Measurements from ENCODE around the gene LPP.

LPP gene

DNA sequence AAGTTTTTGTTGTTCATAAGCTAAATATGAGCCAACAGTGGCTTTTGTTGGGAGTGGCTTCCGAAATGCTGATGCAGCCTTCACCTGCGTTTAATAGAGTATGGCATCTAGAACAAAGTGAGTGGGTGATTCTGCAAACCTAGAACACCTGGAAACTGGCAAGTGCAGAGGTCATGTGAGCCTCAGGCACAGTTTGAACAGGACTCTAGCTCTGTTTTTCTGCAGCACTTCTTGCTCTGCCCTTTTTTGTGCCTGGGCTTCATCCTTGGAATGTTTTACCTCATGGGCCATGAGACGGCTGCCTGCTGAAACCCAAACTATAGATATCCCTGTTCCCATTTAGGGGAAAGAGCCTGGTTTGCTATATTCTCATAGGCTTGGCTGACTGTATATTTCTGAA, 73.5 kb downstream of the LPP start:
- no peak for DNase-seq

DNA sequence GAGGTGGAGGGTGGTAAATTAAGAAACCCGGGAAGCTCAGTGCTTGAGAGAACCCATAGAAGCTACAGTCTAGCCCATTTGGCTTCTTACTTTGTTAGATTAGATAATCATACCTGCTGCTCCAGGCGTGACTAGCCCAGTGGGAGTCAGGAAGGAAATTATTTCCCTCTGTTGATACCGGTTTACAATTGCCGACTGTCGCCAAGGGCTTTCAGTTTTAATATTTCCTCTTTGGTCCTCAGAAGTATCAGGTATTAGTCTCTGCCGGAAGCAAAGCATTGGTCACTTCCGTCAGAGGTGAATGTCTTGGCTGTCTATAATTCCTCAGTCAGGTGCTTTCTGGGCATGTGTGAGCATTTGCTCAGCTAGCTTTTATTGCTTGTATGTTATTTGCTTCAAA, 75.2 kb downstream of the LPP start:
- DNase-seq, result no peak

DNA sequence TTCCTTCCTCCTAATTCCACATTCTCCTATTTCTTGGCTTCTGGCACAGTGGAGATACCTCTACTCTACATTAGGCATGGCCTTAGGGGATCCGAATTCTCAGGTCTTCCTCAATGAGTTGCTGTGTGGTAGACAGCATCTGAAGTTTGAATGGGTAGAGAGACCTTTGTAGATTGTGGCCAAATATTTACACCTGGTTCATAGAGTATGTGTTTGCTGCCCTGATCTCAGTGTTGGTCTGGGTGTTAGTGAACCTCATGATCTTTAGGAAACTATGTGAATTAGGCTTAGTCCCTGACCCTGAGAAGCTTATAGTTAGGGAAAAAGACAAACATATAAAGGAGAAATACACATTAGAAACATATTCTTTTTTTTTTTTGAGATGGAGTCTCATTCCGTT, 75.8 kb downstream of the LPP start:
- no peak for DNase-seq

DNA sequence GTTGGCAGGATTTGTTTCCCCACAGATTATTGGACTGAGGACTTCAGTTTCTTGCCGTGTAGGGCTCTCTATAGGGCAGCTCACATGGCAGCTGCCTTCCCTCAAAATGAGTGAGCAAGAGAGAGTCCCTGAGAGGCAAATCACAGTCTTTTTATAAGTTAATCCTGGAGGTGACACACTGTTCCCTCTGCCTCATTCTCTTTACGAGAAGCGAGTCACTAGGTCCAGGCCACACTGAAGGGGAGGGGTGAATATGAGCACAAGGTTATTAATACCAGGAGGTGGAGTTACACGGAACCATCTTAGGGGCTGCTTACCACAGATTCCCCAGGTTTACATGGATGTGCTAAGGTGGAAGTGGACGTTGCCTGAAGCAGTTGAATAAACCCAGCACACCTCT, 77.0 kb downstream of the LPP start:
- no peak for DNase-seq

DNA sequence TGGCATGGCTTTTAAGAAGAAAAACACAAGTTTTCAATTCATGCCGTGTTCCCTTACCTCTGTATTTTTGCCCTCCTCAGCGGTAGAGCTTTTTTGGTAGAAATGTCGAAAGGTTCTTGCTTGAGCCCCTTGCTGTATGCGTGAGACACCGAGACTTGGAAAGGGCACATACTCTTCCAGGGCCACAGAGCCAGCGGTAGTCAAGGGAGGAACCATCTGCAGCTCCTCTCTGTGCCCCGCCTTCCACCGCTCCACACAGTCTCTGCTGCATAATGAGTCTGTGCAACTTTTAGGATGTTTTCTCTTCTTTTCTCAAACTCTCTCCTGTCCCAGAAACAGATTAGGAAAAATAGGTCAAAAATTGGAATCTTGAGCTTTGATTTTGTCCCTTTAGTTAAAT, 77.5 kb downstream of the LPP start:
- no peak for DNase-seq

DNA sequence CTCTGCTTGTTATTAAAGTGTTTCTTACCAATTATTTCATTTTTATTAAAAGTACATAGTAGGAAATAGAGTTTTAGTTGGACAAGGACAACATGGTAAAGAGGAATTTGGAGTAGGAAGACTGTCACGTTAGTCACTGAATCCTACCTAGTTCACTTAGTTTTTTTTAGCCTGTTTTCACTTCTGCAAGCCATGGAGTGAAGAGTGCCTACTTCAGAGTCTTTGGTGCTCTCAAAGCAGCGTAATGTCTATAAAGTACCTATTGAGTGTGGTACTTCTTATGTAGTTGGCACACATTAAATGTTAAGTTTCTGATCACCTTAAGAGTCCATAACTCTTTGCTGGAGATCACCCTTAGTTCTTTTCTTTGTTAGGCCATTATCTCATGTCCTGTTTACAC, 78.7 kb downstream of the LPP start:
- no peak for DNase-seq

DNA sequence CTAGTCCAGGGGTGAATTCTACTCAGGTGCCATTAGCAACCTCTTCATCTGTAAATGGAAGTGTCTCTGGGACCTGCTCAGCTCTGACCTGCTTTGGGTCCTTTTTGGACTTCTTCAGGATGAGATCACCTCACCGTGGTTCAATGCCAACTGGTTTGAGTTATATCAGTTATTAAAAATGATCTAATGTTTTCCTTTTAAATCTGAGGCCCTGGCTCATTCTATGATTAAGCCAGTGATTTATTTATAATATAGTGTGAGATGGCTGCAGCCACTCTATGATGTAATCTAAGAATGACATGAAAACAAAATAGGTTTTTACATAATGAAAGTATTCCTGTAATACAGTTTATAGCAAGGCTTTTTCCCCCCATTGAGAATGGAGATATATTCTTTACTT, 79.4 kb downstream of the LPP start:
- no peak for DNase-seq

DNA sequence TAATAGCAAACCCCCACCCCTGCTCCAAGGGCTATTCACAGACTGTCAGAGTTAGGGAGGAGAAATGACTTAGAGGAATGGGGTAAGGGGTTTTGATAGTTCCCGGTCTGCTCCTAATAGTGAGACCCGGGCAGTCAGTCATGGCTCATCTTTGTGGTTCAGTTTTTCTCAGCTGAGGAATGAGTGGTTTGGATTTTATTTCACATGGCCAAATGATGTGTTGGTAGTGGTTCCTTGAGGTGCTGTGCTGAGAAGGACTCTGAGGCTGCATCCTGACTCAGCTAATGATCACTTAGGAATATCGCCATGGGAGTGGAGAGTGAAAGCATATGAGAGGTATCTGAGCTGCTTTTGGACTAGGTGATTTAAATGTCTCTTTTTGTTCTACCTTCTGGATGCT, 80.2 kb downstream of the LPP start:
- no peak for DNase-seq

DNA sequence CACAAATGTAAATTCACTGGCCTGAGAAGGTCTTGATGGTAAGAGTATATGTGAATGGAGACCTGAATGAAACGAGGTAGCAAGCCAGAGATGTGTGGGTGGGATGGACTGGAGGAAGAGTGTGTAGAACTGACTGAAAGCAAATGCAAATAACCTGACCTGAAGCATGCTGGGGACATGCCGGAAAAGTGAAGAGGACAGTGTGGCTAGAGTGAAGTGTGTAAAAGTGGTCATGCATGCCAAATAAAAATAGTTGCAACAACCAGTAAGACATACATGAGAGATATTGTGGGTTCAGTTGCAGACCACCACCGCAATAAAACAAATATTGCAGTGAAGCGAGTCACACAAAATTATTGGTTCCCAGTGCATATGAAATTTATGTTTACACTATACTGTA, 82.3 kb downstream of the LPP start:
- DNase-seq, result no peak

DNA sequence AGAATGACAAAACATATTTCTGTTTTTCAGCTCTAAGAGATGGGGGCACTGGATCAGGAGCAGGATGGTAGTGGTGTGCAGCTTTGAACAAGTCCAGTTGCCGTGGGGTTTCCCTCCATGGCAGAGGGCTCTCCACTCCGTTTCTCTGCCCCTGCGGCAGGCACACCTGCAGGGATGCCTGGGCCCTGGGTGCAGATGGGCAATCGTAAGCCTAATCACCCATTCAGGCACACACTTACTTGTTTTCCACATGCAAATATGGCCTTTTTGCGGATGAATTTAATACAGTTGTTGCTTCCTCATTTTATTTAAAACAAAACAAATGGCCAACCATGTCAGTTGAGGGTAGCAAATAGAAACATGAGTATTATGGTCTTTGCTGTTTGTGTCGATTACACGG, 85.1 kb downstream of the LPP start:
- DNase-seq, result no peak

DNA sequence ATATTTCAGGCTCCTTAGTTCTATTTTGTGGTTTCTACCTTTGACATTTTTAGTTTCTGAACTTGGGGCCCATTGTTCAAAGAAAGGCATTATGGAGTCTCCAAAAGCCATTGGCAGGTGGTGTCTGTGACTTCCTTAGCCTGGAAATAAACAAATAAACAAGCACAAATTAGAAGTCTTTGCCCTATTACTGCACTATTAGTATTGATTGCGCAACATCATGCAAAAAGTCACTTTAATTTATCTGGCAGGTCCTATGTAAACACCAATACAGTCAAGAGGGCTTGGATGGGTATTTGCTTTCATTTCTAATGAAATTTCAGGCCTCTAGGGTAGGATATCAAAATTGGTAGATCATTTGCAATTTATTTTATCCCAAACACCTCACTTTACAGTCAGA, 85.6 kb downstream of the LPP start:
- no peak for DNase-seq

DNA sequence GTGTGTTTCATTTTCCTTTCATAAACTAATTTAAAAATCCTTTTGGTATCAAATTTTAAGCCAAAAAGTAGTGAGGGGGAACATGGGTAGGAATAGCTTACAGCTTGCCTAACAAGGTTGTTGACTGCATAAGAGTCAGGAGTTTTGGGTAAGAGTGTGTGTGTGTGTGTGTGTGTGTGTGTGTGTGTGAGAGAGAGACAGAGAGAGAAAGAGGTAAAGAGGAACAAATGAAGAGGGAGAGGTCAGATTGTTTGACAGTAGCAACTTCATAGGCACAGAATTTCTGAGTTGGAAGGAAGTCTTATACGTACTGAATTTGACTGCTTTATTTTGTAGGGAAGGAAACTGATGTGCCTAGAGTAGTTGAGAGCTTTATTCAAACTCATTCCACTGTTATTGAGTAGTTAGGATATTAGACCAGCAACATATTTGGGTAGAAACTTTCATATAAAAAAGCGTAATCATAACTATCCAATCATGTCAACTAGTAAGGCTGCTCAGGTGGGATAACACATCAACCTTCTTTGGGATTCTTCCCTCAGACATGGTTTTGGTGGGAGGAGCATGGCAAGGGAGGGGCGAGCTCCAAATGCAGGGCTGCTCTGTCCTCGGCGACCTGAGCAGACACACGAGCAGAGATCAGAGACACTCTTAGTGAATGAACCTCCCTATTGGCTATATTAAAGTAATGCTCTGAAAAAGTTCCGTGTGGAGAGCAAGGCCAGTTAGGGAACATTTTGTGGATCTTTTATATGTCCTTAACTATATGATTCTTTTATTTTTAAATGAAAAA, 86.4 kb downstream of the LPP start:
- no peak for DNase-seq

DNA sequence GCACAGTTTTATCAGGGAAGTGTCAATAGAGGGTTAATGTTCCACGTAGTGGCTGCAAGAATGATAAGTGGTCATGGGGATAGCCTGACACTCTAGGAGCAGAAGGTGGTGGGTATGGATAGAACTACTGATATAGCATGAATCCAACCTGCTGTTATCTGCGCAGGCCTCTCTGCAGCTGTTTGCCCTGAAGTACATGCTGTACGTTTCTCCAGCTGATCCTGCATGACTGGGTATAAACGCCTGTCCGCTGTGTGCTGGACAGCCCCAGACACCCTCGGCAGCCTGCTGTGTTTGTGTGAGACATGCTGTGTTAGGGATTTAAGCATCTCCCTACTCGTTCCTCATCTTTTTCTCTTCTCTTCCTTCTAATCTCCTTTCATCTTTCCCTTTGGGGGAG, 87.1 kb downstream of the LPP start:
- DNase-seq, result no peak

DNA sequence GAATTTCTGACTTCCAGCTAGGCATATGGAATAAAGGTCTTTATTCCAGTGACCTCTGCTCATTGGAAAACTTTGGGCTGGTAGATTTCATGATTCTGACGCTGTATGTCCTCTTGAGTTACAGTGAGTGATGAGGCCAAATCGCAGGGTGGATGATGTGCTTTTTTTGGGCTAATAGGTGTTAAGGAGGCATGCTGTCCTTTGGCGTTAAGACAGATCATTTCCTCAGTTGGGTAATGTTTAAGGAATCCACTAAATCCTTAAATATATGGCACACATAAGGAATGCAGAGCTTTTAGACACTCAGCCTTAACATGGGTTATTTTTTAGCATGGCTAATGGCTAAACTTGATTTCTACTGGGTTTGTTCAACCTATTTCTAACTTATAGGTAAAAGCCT, 87.9 kb downstream of the LPP start:
- DNase-seq, result no peak

DNA sequence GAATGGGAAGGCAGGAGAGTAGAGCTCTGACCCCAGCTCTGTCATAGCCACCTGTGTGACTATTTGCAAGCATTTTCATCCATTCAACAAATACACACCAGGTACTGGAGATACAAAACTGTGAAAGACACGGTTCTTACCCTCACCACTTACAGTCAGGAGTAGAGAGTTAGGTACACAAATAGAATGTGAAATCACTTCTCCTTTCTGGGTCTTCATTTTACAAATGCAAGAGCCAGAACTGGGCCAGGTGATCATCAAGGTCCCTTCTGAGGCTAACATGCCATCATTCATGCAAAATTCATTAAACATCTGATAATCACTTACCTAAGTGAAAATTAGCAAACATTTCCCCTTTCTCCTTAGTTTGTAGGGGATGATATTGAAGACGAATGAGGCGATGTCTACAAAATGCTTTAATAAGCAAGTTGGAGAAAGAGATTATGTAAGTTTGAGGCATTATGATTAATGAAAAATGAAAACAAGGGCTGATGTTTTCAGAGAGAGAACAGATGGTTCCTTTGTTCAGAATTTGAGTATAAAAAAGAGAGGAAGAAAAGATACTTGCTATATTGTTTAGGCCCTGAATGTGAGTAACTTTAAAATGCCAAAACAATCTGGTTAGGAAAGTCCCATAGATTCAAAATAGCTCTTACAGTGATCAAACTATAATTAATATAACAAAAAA, 88.6 kb downstream of the LPP start:
- DNase-seq, result no peak

DNA sequence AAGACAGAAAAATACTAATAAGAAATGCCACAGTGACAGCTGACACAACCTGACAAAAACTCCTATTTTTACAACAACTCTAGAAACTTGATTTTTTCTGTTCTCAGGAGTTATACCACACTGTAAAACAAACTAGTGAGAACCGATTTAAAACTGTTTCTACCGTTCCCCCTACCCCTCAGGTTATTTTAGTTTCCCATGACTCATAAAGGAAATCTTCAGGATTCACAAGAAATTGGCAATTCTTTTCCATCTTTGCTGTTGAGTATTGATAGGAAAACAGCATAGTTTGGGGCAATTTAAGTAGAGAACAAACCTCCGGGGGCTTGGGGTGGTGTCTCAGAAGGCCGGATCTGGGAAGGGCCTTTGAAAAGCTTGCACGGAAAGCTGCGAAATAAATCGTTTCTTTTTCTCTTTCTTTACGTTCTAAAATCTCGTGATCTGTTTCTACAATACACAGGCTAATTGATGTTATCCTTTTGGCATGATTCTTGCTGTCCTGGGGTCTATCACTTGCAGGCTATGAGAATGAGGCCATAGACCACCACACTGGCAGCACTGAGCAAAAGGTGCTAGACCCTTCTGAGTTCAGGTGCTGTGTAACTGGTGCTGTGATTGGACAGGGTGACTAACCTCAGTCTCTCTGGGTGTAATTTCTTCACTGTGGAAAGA, 89.3 kb downstream of the LPP start:
- DNase-seq, result no peak

DNA sequence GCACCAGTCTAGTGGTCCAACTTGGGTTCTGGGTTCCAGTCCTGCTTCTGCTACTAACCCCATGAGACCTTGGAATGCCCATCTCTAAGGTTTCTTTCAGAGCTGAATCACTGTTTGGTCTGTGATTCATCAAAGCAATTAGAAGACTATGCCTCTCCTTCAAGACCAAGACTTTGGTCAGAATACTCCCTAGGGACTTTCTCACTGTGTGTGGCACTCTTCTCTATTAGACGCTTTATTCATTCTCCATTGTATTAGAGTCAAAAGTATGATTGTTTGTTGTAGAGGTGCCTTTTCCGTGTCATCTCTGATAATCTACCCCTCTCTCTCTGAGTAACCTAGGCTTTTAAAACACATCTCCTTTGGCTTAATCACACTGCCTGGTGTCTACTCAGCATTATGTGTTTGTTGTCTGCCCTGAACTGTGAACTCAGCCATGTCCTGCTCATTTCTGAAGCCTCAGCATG, 90.5 kb downstream of the LPP start:
- no peak for DNase-seq

DNA sequence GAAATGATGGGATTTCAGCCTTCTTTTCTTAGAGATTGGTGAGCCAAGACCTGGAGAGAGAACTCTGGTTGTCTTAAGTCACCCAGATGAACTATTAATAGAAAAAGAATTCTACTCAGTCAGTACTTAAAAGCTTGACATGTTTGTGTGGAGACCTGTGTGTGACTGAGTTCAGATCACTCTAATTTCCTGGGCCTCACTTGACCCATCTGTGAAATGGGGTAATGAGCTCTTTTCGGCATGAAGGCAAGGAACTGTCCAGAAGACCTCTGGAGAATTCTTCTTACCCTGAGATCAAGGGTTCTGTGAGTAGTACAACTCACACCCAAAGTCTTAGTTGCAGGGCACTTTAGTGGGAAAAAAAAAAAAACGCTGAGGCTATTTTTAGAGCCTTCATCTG, 92.9 kb downstream of the LPP start:
- no peak for DNase-seq

DNA sequence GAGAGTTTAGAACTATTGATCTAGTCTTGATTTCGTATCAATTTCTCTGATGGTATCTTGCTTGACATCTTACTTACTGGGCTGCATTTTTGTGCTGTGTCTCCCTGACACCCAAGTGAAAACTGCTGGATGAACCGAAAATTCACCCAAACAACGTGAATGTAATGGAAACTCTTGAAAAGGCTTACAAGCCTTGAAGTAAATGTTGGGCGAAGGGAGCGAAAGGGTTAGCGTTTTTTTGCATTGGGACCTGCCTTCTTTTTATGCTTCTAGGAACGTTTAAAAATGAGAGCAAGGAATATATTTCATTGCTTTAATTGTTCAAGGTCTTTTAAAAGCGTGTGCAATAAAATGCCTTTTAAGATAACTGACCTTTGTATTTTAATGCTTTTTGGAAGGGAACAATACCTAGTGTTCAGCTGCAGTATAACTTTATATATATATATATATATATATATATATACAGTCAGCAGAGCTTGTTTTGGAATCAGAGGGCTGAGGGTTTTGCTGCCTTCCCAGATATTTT, 94.1 kb downstream of the LPP start:
- no peak for DNase-seq

DNA sequence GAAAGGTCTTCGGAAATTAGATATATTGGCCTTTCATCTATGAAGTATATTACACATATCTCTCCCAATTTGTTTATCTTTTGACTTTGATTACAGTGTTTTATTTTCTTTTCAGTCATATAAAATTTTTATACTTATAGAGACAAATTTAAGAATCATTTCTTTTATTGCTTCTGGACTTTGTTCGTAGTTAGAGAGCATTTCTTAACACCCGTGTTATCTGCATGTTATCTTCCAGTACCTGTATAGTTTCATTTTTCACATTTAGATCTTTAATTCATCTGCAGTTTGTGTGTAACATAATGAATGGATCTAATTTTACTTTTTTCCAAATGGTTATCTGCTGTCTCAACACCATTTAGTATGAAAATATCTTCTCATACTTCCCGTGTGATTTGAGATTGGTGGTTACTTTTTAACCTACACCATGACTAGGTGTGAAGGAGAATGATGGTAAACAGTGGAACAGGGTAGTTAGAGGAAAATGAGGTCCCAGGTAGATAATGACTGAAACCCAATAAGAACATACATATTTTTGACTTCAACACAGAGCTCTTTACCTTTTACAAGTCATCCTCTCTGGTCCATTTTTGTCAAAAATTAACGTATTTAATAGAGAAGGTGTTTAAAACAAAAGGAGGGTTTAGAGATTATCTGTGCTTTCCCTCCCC, 99.3 kb downstream of the LPP start:
- no peak for DNase-seq

DNA sequence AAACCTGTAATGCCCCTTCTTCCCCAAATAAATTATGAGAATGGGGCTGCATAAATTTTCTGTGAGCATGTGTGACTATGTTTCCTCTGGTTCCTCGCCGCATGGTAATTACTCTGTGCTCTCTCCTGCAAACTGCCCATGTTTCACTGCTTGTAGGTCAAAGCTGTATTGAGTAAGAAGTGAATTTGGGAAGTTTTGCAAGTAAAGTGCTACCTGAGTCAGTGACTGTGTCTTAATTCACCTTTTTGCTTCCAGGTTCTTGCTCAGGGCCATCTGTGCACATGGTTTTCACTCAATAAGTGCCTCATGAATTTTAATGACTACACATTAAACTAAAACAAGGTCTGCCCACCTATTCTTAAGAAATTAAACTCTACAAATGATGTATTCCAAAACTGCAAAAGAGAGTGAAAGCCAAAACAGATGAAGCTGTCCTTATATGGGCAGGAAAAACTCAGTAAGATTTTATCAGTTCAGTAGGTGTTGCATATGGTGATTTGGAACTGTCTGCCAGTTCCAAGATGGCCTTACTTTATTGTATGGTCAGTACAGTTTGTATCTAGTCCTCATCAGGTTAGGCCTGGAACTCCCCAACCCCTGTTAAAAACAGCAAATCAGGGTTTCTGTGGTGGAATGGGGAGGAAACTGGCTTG, 100.0 kb downstream of the LPP start:
- no peak for DNase-seq

DNA sequence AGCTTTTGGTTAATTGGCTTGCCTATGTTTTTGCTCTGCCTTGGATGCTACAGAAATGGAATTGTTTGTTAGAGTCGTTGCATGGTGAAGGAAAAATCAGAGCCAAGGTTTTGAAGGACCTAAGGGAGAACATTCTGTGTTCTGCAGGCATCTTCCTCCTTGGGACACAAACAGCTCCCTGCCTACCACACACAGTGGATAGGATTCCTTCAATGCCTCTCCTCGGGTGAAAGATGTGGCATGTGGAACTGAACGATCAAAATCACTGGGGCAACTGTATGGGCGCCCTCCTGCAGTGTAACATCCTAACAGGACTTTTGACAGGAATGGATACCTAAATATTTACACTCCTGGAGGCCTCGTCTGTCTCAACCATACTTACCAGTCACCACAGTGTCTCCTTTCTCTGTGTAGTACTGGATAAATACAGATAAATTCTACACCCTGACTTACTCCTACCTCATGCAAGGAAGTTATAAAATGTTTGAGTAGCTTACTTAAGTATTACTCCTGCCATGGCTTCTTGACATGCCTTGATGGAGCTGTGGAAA, 100.6 kb downstream of the LPP start:
- DNase-seq, result no peak

DNA sequence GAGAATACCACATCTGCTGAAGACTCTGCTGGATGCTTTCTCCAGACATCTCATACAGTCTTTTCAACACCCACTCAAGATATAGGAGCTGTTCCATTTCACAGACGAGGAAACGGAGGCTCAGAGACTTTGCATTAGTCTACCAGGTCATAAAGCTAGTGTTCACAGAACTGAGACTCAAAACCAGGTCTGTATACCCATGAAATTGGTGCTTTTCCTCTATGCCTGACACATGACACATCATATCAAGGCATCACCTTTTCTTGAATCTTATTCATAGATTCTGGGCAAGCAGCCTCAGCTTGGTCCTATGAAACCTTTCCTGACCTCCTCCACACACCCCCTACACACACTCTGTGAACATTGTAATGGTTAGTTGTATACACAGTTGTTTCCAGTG, 101.2 kb downstream of the LPP start:
- DNase-seq, result no peak
